WTC11 (cell line): ENCODE data around the gene CHPF. TPM values are rescaled to one million over a fixed set of nuclear protein-coding genes. Genes with fewer than 3 reads are reported as not detected.

Source experiments
- ATAC-seq: fragments of 200-7000 bp; cut with Tn5 transposase; 2 replicates; pipeline ENCODE4 v1.10.0; 2021; ENCODE audit warnings: mild to moderate bottlenecking, moderate library complexity
- CTCF ChIA-PET: fragments of 300-600 bp; sonication (Branson Sonifier 250); formaldehyde crosslinking; loops from one replicate; lab custom pipeline; 2021; ENCODE audit warnings: antibody characterized with exemption; lab: Charles Lee
- POLR2A ChIA-PET: fragments of 350-600 bp; sonication (Branson Sonifier 250); formaldehyde crosslinking; loops from one replicate; lab custom pipeline; 2021; ENCODE audit warnings: antibody characterized with exemption; lab: Charles Lee
- DNase-seq: peaks from one replicate; pipeline ENCODE4 v3.0.0; 2021; ENCODE audit warnings: low spot score
- H3K27ac Mint-ChIP-seq: 2 replicates; pipeline ENCODE4 v1.8.0; 2021; ENCODE audit warnings: mixed read lengths
- H3K27me3 Mint-ChIP-seq: 2 replicates; pipeline ENCODE4 v1.8.0; 2021; ENCODE audit warnings: low read depth, mild to moderate bottlenecking, moderate library complexity, mixed read lengths
- H3K36me3 Mint-ChIP-seq: 2 replicates; pipeline ENCODE4 v1.8.0; 2021; ENCODE audit warnings: mixed read lengths
- H3K4me1 Mint-ChIP-seq: 2 replicates; pipeline ENCODE4 v1.8.0; 2022; ENCODE audit warnings: mixed read lengths
- H3K4me3 Mint-ChIP-seq: 2 replicates; pipeline ENCODE4 v1.8.0; 2021; ENCODE audit warnings: mild to moderate bottlenecking, moderate library complexity, mixed read lengths
- H3K9me3 Mint-ChIP-seq: 2 replicates; pipeline ENCODE4 v1.8.0; 2021; ENCODE audit warnings: mixed read lengths
- ATF2 ChIP-seq: sonication (generic); formaldehyde crosslinking; IDR thresholded peaks from 2 replicates; pipeline ENCODE4 v1.8.1; 2022; ENCODE audit warnings: low read depth, missing genetic modification reagents, borderline replicate concordance
- CBFB ChIP-seq: sonication (generic); formaldehyde crosslinking; IDR thresholded peaks from 2 replicates; pipeline ENCODE4 v1.8.1; 2022; ENCODE audit warnings: mild to moderate bottlenecking, low read depth, missing genetic modification reagents
- CREM ChIP-seq: sonication (generic); formaldehyde crosslinking; IDR thresholded peaks from 2 replicates; pipeline ENCODE4 v1.8.1; 2022; ENCODE audit warnings: mild to moderate bottlenecking, missing genetic modification reagents, moderate library complexity
- NFATC4 ChIP-seq: fragments of 250-450 bp; sonication (Bioruptor Pico); IDR thresholded peaks from 2 replicates; pipeline ENCODE4 v1.9.0; 2021; ENCODE audit warnings: mild to moderate bottlenecking
- NFE2L1 ChIP-seq: sonication (generic); formaldehyde crosslinking; IDR thresholded peaks from 2 replicates; pipeline ENCODE4 v1.8.1; 2023; ENCODE audit warnings: missing genetic modification reagents
- OVOL2 ChIP-seq: fragments of 250-450 bp; sonication (Bioruptor Pico); IDR thresholded peaks from 2 replicates; pipeline ENCODE4 v1.9.0; 2021; ENCODE audit warnings: mild to moderate bottlenecking, borderline replicate concordance
- RELA ChIP-seq: sonication (generic); formaldehyde crosslinking; IDR thresholded peaks from 2 replicates; pipeline ENCODE4 v1.8.1; 2022; ENCODE audit warnings: missing genetic modification reagents, mild to moderate bottlenecking, borderline replicate concordance
- RORB ChIP-seq: fragments of 250-450 bp; sonication (Bioruptor Pico); IDR thresholded peaks from 2 replicates; pipeline ENCODE4 v1.9.0; 2021; ENCODE audit warnings: mild to moderate bottlenecking
- SMAD4 ChIP-seq: sonication (generic); formaldehyde crosslinking; IDR thresholded peaks from 2 replicates; pipeline ENCODE4 v1.8.0; 2022; ENCODE audit warnings: mild to moderate bottlenecking, missing genetic modification reagents
- SOX15 ChIP-seq: fragments of 250-450 bp; sonication (Bioruptor Pico); IDR thresholded peaks from 2 replicates; pipeline ENCODE4 v1.9.0; 2021; ENCODE audit warnings: mild to moderate bottlenecking
- SP1 ChIP-seq: sonication (generic); formaldehyde crosslinking; conservative IDR thresholded peaks from 2 replicates; pipeline ENCODE4 v1.8.1; 2022; ENCODE audit warnings: missing genetic modification reagents
- TEAD1 ChIP-seq: sonication (generic); formaldehyde crosslinking; IDR thresholded peaks from 2 replicates; pipeline ENCODE4 v1.8.0; 2022; ENCODE audit warnings: mild to moderate bottlenecking, missing genetic modification reagents
- USF1 ChIP-seq: sonication (generic); formaldehyde crosslinking; IDR thresholded peaks from 2 replicates; pipeline ENCODE4 v1.8.0; 2022; ENCODE audit warnings: mild to moderate bottlenecking, missing genetic modification reagents
- ZNF423 ChIP-seq: fragments of 250-450 bp; sonication (Bioruptor Pico); IDR thresholded peaks from 2 replicates; pipeline ENCODE4 v2.1.2; 2022; ENCODE audit warnings: mild to moderate bottlenecking, moderate library complexity
- total RNA-seq: library from RNA; stranded (reverse); gene quantifications from 3 replicates; pipeline ENCODE4 v1.2.3, GENCODE V29; 2021
- TF ChIP-seq, protein P1 (sequence below): fragments of 250-450 bp; sonication (Bioruptor Pico); IDR thresholded peaks from 2 replicates; pipeline ENCODE4 v1.9.0; 2021; ENCODE audit warnings: moderate library complexity, mild to moderate bottlenecking, inconsistent platforms, borderline replicate concordance
- TF ChIP-seq, protein P2 (sequence below): sonication (generic); formaldehyde crosslinking; IDR thresholded peaks from 2 replicates; pipeline ENCODE4 v1.8.1; 2023; ENCODE audit warnings: mild to moderate bottlenecking, missing genetic modification reagents
- TF ChIP-seq, protein P3 (sequence below): sonication (generic); formaldehyde crosslinking; IDR thresholded peaks from 2 replicates; pipeline ENCODE4 v1.8.0; 2022; ENCODE audit warnings: mild to moderate bottlenecking, missing genetic modification reagents
- TF ChIP-seq, protein P4 (sequence below): sonication (generic); formaldehyde crosslinking; IDR thresholded peaks from 2 replicates; pipeline ENCODE4 v1.8.0; 2022; ENCODE audit warnings: mild to moderate bottlenecking, missing genetic modification reagents
- TF ChIP-seq, protein P5 (sequence below): fragments of 250-450 bp; sonication (Bioruptor Pico); IDR thresholded peaks from 2 replicates; pipeline ENCODE4 v1.9.0; 2021; ENCODE audit warnings: mild to moderate bottlenecking
- TF ChIP-seq, protein P6 (sequence below): fragments of 250-450 bp; sonication (Bioruptor Pico); conservative IDR thresholded peaks from 2 replicates; pipeline ENCODE4 v1.9.0; 2021; ENCODE audit warnings: mild to moderate bottlenecking
- TF ChIP-seq, protein P7 (sequence below): sonication (generic); formaldehyde crosslinking; IDR thresholded peaks from 2 replicates; pipeline ENCODE4 v1.8.1; 2023; ENCODE audit warnings: mild to moderate bottlenecking, moderate library complexity, missing genetic modification reagents

The CHPF gene
- total RNA-seq, 1 experiment from 2014 or later = 97.0 TPM

- H3K27me3 Mint-ChIP-seq = peaks cover 15% of the 10 kb centered on the region
- TF ChIP-seq, protein P1, sequence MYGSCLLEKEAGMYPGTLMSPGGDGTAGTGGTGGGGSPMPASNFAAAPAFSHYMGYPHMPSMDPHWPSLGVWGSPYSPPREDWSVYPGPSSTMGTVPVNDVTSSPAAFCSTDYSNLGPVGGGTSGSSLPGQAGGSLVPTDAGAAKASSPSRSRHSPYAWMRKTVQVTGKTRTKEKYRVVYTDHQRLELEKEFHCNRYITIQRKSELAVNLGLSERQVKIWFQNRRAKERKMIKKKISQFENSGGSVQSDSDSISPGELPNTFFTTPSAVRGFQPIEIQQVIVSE (CRISPR knock-in tag) = no peak
- TF ChIP-seq ZNF423 (CRISPR knock-in tag) = no peak
- TF ChIP-seq RELA = no peak
- TF ChIP-seq CREM = no peak
- no peak for TF ChIP-seq RORB
- TF ChIP-seq SMAD4 (CRISPR knock-in tag) = no peak
- TF ChIP-seq CBFB (CRISPR knock-in tag) = no peak
- TF ChIP-seq TEAD1 = no peak
- TF ChIP-seq OVOL2 (CRISPR knock-in tag) = no peak
- no peak for TF ChIP-seq SP1 (CRISPR knock-in tag)
- TF ChIP-seq, protein P2, sequence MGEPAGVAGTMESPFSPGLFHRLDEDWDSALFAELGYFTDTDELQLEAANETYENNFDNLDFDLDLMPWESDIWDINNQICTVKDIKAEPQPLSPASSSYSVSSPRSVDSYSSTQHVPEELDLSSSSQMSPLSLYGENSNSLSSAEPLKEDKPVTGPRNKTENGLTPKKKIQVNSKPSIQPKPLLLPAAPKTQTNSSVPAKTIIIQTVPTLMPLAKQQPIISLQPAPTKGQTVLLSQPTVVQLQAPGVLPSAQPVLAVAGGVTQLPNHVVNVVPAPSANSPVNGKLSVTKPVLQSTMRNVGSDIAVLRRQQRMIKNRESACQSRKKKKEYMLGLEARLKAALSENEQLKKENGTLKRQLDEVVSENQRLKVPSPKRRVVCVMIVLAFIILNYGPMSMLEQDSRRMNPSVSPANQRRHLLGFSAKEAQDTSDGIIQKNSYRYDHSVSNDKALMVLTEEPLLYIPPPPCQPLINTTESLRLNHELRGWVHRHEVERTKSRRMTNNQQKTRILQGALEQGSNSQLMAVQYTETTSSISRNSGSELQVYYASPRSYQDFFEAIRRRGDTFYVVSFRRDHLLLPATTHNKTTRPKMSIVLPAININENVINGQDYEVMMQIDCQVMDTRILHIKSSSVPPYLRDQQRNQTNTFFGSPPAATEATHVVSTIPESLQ = no peak
- TF ChIP-seq ATF2 (CRISPR knock-in tag) = no peak
- DNase-seq (no peak), ATAC-seq (no peak)
- ChIA-PET POLR2A (interaction anchor here (0.7 to 1.0 kb wide), 3 partner anchors 17 to 58 kb away, joined by 3 read pairs; partner anchors contain the start of gene STK11IP), CTCF (interaction anchor here (0.8 to 1.6 kb wide), 2 partner anchors 9 to 28 kb away, joined by 4 to 5 read pairs; no protein-coding TSS in a partner anchor)
- no peaks in the 10 kb centered on the region for H3K9me3 Mint-ChIP-seq
- H3K4me3 Mint-ChIP-seq = peak overlapping the region; percentile 73
- H3K36me3 Mint-ChIP-seq = peaks cover 44% of the 10 kb centered on the region
- peaks cover 70% of the 10 kb centered on the region for H3K4me1 Mint-ChIP-seq
- no peak overlapping the region for H3K27ac Mint-ChIP-seq
These were observed 25.4 kb upstream of the CHPF start for GRCh38 chr2:219569041-219569440.

GRCh38 chr2:219567791-219568361 lies 24.3 kb upstream of the CHPF start:
- Mint-ChIP-seq H3K9me3 (no peaks in the 10 kb centered on the region), H3K36me3 (peaks cover 54% of the 10 kb centered on the region), H3K4me3 (0 out of 2 replicates have a peak overlapping the region, but pooled peaks have one; percentile 14), H3K27me3 (peaks cover 7% of the 10 kb centered on the region), H3K27ac (peak overlapping the region; percentile 92), H3K4me1 (peaks cover 78% of the 10 kb centered on the region)
- POLR2A ChIA-PET = interaction anchor here (0.9 kb wide), 1 partner anchor 11 kb away, joined by 3 read pairs; no protein-coding TSS in a partner anchor
- DNase-seq (no peak), ATAC-seq (no peak)
- CTCF ChIA-PET = interaction anchor here (1.7 kb wide), 1 partner anchor 27 kb away, joined by 4 read pairs; no protein-coding TSS in a partner anchor
- TF ChIP-seq, protein P3, sequence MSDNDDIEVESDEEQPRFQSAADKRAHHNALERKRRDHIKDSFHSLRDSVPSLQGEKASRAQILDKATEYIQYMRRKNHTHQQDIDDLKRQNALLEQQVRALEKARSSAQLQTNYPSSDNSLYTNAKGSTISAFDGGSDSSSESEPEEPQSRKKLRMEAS (CRISPR knock-in tag) = peak; percentile 29; the same call in 1 of the 2 replicates
- TF ChIP-seq, protein P4, sequence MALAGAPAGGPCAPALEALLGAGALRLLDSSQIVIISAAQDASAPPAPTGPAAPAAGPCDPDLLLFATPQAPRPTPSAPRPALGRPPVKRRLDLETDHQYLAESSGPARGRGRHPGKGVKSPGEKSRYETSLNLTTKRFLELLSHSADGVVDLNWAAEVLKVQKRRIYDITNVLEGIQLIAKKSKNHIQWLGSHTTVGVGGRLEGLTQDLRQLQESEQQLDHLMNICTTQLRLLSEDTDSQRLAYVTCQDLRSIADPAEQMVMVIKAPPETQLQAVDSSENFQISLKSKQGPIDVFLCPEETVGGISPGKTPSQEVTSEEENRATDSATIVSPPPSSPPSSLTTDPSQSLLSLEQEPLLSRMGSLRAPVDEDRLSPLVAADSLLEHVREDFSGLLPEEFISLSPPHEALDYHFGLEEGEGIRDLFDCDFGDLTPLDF (CRISPR knock-in tag) = no peak
- TF ChIP-seq SMAD4 (CRISPR knock-in tag) = no peak

DNA sequence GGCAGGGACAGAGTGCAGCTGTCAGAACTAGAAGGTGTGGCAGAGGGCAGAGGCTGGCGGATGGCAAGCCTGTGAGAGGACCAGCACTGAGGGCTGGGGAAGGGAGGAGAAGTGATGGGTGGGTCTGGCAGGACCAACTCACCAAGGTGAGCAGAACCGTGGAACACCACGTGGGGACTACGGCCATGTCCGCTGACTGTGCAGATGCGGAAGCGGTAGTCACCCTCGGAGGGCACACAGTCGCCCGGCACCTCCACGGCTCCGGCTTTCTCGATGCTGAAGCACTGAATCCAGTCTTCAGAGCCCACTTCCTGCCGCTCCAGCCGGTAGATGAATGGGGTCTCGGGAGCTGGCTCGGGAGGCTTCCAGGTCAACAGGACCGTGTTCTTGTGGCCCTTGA lies 23.5 kb upstream of the CHPF start:
- ATAC-seq (no peak), DNase-seq (no peak)
- ChIA-PET POLR2A (interaction anchor here (0.9 kb wide), 1 partner anchor 10 kb away, joined by 3 read pairs; no protein-coding TSS in a partner anchor), CTCF (interaction anchor here (0.6 to 1.7 kb wide), 2 partner anchors 26 to 76 kb away, joined by 3 to 4 read pairs; no protein-coding TSS in a partner anchor)
- Mint-ChIP-seq H3K36me3 (peaks cover 61% of the 10 kb centered on the region), H3K4me1 (peaks cover 79% of the 10 kb centered on the region), H3K27ac (peak overlapping the region; percentile 99), H3K4me3 (no peak overlapping the region), H3K27me3 (peaks cover 7% of the 10 kb centered on the region), H3K9me3 (no peaks in the 10 kb centered on the region)
- TF ChIP-seq USF1 (CRISPR knock-in tag) = no peak
- TF ChIP-seq, protein P5, sequence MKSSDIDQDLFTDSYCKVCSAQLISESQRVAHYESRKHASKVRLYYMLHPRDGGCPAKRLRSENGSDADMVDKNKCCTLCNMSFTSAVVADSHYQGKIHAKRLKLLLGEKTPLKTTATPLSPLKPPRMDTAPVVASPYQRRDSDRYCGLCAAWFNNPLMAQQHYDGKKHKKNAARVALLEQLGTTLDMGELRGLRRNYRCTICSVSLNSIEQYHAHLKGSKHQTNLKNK (CRISPR knock-in tag) = no peak
- no peak for TF ChIP-seq NFATC4 (CRISPR knock-in tag)
- no peak for TF ChIP-seq SOX15 (CRISPR knock-in tag)
- TF ChIP-seq NFE2L1 (CRISPR knock-in tag) = no peak
- TF ChIP-seq, protein P6, sequence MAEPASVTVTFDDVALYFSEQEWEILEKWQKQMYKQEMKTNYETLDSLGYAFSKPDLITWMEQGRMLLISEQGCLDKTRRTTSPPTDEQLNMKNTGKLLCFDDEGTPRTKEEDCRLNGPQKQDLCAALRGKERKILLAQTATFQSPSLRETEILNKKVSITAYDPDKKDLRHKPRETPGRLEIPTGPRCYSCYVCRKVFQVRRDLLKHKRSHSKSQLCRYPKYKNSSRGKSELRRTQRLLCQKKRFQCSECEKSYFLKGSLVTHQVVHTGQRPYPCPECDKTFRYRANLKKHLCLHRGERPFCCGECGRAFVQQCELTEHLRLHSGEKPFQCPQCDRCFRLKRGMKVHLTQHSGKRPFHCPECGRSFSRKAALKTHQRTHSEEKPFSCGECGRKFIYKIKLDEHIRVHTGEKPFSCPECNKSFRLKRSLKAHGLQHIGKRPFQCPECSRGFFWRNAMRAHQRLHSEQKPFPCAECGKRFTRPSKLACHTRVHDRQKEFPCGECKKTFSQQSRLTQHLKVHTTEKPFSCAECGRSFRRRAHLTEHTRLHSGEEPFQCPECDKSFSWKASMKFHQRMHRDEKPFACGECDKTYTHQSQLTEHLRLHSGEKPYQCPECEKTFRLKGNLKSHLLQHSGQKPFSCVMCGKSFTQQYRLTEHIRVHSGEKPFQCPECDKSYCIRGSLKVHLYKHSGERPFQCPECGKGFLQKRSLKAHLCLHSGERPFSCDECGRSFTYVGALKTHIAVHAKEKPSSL (CRISPR knock-in tag) = no peak
- TF ChIP-seq, protein P7, sequence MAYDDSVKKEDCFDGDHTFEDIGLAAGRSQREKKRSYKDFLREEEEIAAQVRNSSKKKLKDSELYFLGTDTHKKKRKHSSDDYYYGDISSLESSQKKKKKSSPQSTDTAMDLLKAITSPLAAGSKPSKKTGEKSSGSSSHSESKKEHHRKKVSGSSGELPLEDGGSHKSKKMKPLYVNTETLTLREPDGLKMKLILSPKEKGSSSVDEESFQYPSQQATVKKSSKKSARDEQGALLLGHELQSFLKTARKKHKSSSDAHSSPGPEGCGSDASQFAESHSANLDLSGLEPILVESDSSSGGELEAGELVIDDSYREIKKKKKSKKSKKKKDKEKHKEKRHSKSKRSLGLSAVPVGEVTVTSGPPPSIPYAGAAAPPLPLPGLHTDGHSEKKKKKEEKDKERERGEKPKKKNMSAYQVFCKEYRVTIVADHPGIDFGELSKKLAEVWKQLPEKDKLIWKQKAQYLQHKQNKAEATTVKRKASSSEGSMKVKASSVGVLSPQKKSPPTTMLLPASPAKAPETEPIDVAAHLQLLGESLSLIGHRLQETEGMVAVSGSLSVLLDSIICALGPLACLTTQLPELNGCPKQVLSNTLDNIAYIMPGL (CRISPR knock-in tag) = no peak
